ENCODE measurements around the gene RNU6-9.

- TF ChIP-seq, protein P1, sequence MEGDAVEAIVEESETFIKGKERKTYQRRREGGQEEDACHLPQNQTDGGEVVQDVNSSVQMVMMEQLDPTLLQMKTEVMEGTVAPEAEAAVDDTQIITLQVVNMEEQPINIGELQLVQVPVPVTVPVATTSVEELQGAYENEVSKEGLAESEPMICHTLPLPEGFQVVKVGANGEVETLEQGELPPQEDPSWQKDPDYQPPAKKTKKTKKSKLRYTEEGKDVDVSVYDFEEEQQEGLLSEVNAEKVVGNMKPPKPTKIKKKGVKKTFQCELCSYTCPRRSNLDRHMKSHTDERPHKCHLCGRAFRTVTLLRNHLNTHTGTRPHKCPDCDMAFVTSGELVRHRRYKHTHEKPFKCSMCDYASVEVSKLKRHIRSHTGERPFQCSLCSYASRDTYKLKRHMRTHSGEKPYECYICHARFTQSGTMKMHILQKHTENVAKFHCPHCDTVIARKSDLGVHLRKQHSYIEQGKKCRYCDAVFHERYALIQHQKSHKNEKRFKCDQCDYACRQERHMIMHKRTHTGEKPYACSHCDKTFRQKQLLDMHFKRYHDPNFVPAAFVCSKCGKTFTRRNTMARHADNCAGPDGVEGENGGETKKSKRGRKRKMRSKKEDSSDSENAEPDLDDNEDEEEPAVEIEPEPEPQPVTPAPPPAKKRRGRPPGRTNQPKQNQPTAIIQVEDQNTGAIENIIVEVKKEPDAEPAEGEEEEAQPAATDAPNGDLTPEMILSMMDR (IDR thresholded peaks at IDR 0.05): no peak
- TF ChIP-seq POLR2A (IDR thresholded peaks at IDR 0.05): no peak
- no peak for TF ChIP-seq EP300 (IDR thresholded peaks at IDR 0.05)
Measured at GRCh38 chr19:926323-926588, 33.0 kb downstream of the RNU6-9 start.

Measured in tibial nerve (tissue), 4 donors.